ENCODE results near the gene STUM.

DNA sequence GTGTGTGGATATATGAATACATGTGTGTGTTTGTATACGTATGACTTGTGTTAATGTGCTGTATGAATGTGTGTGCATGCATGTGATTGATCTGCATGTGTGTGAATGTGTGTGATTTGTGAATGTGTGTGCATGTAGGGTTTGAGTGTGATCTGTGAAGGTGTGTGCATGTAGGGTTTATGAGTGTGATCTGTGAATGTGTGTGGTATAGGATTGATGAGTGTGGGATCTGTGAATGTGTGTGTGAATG is 88.2 kb downstream of the STUM start:
- TF ChIP-seq, protein P1, sequence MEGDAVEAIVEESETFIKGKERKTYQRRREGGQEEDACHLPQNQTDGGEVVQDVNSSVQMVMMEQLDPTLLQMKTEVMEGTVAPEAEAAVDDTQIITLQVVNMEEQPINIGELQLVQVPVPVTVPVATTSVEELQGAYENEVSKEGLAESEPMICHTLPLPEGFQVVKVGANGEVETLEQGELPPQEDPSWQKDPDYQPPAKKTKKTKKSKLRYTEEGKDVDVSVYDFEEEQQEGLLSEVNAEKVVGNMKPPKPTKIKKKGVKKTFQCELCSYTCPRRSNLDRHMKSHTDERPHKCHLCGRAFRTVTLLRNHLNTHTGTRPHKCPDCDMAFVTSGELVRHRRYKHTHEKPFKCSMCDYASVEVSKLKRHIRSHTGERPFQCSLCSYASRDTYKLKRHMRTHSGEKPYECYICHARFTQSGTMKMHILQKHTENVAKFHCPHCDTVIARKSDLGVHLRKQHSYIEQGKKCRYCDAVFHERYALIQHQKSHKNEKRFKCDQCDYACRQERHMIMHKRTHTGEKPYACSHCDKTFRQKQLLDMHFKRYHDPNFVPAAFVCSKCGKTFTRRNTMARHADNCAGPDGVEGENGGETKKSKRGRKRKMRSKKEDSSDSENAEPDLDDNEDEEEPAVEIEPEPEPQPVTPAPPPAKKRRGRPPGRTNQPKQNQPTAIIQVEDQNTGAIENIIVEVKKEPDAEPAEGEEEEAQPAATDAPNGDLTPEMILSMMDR (IDR thresholded peaks at IDR 0.05; ENCODE audit: low read length): no peak
- TF ChIP-seq EZH2 (optimal IDR thresholded peaks at IDR 0.05; ENCODE audit: low read depth, low read length): no peak
- TF ChIP-seq EZH2phosphoT487 (IDR thresholded peaks at IDR 0.05; ENCODE audit: low read length): no peak
